Measurements from ENCODE around the gene ATP6V1G2. TPM values are rescaled to one million over a fixed set of nuclear protein-coding genes. Genes with fewer than 3 reads are reported as not detected.
"Not testable (repeated sequence)": the region's sequence is repeated elsewhere in the genome, so short reads cannot be mapped to it uniquely, and the experiment has no call there.

ATP6V1G2 gene
- total RNA-seq, 2 donors from 2014 or later: 1.0 TPM; not detected in 1

DNA sequence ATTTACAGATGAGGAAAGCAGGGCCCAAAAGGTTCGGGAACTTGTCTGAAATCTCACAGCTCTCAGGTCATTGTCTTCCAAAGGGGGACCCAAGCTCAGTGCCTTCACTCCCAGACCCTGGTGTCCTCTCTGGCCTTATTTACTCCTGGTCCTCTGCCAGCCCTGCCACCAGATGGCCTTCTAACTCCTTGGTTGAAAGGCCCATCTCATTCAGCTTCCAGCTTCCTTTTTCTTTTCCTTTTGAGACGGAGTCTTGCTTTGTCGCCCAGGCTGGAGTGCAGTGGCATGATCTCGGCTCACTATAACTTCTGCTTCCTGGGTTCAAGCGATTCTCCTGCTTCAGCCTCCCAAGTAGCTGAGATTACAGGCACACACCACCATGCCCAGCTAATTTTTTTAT lies 5.0 kb upstream of the ATP6V1G2 start:
- H3K4me1 ChIP-seq: peaks cover 29% of the 10 kb centered on the region
- DNase-seq: peak in 3 of 4 donors; percentile 54 to 70 (median 66)
- H3K27ac ChIP-seq; H3K36me3 ChIP-seq (replicated peaks in 1 of 2; ENCODE audit: insufficient read depth in 1 of 2, low read depth in 2 of 2); intact Hi-C loops (cut with DNase I); H3K9me3 ChIP-seq; ATAC-seq; H3K27me3 ChIP-seq; H3K4me3 ChIP-seq: not testable (repeated sequence)
- WGBS, 2 donors: 43 to 54% methylated on average over 5 of the region's 5 CpGs
- TF ChIP-seq, protein P1, sequence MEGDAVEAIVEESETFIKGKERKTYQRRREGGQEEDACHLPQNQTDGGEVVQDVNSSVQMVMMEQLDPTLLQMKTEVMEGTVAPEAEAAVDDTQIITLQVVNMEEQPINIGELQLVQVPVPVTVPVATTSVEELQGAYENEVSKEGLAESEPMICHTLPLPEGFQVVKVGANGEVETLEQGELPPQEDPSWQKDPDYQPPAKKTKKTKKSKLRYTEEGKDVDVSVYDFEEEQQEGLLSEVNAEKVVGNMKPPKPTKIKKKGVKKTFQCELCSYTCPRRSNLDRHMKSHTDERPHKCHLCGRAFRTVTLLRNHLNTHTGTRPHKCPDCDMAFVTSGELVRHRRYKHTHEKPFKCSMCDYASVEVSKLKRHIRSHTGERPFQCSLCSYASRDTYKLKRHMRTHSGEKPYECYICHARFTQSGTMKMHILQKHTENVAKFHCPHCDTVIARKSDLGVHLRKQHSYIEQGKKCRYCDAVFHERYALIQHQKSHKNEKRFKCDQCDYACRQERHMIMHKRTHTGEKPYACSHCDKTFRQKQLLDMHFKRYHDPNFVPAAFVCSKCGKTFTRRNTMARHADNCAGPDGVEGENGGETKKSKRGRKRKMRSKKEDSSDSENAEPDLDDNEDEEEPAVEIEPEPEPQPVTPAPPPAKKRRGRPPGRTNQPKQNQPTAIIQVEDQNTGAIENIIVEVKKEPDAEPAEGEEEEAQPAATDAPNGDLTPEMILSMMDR (IDR thresholded peaks at IDR 0.05): peak in 4 of 7 experiments; percentile 15 to 53 (median 36)

DNA sequence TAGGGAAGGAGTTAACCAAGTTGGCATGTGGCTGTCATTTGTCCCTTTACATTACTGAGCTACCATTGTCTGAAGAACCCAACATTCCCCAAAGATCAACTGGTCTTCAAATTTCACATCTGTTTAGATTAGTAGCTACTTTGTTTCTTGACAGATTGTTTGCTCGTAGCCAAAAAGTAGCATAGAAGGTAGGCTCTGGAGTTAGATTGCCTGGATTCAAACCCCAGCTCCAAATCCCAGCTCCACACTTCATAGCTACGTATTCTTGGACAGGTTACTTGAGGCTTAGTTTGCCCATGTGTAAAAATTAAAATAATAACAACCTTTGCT lies 2.1 kb upstream of the ATP6V1G2 start:
- peaks cover 29% of the 10 kb centered on the region for H3K4me1 ChIP-seq
- H3K36me3 ChIP-seq (replicated peaks in 1 of 2; ENCODE audit: insufficient read depth in 1 of 2, low read depth in 2 of 2): peaks cover 0 to 3% of the 10 kb centered on the region in 2 donors
- no peak overlapping the region for H3K4me3 ChIP-seq
- no peak for ATAC-seq
- DNase-seq: no peak
- no peaks in the 10 kb centered on the region for H3K9me3 ChIP-seq
- no peak for TF ChIP-seq POLR2A (IDR thresholded peaks at IDR 0.05)
- TF ChIP-seq, protein P1 (IDR thresholded peaks at IDR 0.05): no peak
- no peaks in the 10 kb centered on the region for H3K27me3 ChIP-seq
- intact Hi-C loops (cut with DNase I): loop anchor here (5.0 kb wide), 1 partner anchor 49 kb away; no protein-coding TSS in a partner anchor
- WGBS, 2 donors: 89 to 97% methylated on average over 2 of the region's 2 CpGs
- peak overlapping the region in 1 of 4 donors; percentile 85 for H3K27ac ChIP-seq

DNA sequence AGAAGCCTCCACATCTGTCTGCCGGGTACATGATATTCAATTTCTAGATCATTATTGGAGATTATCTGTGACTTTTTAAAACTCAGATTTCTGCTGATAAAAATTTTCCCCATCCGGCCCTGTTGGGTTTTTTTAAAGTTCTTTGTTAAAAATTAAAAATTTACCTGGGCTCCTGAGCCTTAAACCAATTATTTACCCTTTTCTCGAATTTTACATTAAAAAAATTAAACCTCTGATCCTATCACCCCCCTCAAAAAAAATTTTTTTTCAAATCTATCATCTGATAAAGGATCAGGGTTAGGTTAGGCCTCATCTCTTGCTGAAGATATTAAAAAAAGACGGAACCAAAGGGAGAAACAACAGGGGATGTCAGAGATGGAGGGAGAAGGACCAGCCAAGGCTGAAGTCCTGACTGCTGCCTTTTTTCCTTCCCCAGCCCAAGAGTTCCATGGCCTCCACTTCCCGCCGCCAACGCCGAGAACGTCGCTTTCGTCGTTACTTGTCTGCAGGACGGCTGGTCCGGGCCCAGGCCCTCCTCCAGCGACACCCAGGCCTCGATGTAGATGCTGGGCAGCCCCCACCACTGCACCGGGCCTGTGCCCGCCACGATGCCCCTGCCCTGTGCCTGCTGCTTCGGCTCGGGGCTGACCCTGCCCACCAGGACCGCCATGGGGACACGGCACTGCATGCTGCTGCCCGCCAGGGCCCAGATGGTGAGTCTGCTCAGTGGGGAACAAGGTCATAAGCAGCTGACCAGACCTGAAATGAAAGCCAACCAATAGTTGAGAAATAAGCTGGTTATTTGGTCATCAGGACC lies 1.5 kb upstream of the ATP6V1G2 start:
- TF ChIP-seq, protein P1 (IDR thresholded peaks at IDR 0.05): no peak
- no peak for TF ChIP-seq POLR2A (IDR thresholded peaks at IDR 0.05)
- DNase-seq (no peak), ATAC-seq (no peak)
- H3K36me3 ChIP-seq (replicated peaks in 1 of 2; ENCODE audit: insufficient read depth in 1 of 2, low read depth in 2 of 2): peaks cover 0 to 3% of the 10 kb centered on the region in 2 donors
- intact Hi-C loops (cut with DNase I): loop anchor here (5.0 kb wide), 1 partner anchor 49 kb away; no protein-coding TSS in a partner anchor
- H3K4me1 ChIP-seq: peaks cover 26% of the 10 kb centered on the region
- peak overlapping the region; percentile 56 to 85 (median 71) for H3K27ac ChIP-seq
- 47 to 69% methylated on average over 12 to 24 of the region's 24 CpGs for WGBS, 2 donors
- no peaks in the 10 kb centered on the region for H3K27me3 ChIP-seq
- H3K9me3 ChIP-seq: no peaks in the 10 kb centered on the region
- peak overlapping the region; percentile 15 to 21 for H3K4me3 ChIP-seq

DNA sequence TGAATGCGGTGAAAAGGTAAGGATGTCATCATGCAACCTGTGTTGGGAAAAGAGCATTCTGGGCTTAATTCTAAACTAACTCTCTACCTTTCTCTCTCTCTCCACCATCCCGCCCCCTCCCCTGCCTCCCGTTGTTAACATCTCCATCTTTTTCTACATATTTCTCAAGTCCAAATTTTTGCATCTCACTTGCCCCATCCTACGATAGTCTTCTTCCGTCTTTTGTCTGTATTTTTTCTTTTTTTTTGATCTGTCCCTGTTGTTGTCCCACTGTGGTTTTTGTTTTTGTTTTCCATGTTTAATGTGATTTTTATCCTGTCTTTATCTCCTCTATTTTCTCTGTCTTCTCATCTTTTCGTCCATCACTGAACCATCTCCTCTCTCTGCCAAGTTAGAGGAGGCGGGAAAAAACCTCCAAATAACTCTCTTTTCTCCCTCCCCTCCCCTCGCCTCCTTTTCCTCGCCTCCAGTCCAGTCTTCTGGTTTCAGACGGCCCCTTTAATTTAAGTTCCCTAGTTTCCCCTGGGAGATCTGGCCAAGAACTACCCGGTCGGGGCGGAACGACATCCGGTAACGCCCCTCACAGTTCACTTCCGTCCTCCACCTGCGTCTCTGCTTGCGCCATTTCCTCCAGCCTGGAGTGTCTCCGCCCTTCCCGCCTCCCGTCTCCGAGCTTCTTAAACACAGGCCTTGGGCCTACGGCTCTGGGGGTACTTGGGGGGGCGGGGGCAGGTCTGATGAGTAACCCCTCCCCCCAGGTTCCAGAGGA lies 734 bp upstream of the ATP6V1G2 start, which contains the start of gene NFKBIL1:
Gene NFKBIL1 (plus strand): TSS at position 651 of the 769 bp plus-strand sequence. CDS start 87 bp downstream, at position 738.
- Histone ChIP-seq H3K4me1 (peaks cover 30% of the 10 kb centered on the region), H3K4me3 (peak within 1 kb of the TSS; percentile 15 to 21), H3K27ac (peak within 1 kb of the TSS; percentile 56 to 85 (median 71)), H3K36me3 (replicated peaks in 1 of 2; ENCODE audit: insufficient read depth in 1 of 2, low read depth in 2 of 2) (peaks cover 0 to 3% of the 10 kb centered on the region in 2 donors), H3K9me3 (no peaks in the 10 kb centered on the region), H3K27me3 (no peaks in the 10 kb centered on the region)
- intact Hi-C loops (cut with DNase I): loop anchor here (5.0 kb wide), 1 partner anchor 50 kb away; no protein-coding TSS in a partner anchor
- peak; percentile 94 for ATAC-seq
- TF ChIP-seq, protein P1 (IDR thresholded peaks at IDR 0.05): peak in 2 of 7 experiments; percentile 2 to 3
- TF ChIP-seq POLR2A (IDR thresholded peaks at IDR 0.05): peak in 2 of 3 donors; percentile 49 to 50
- DNase-seq: peak; percentile 93 to 96 (median 94)
- WGBS, 2 donors: 1% methylated on average over 24 to 25 of the region's 25 CpGs

Measured in body of pancreas (tissue), 4 donors.